DMS79 (cell line): ENCODE results near the gene NRP2.
A peak's percentile ranks its signal among the peaks of the same experiment; 100 is the strongest.

Experiments used
- DNase-seq: peaks from one replicate; lab custom pipeline; 2025; lab: John Stamatoyannopoulos, UW

NRP2 gene

DNA sequence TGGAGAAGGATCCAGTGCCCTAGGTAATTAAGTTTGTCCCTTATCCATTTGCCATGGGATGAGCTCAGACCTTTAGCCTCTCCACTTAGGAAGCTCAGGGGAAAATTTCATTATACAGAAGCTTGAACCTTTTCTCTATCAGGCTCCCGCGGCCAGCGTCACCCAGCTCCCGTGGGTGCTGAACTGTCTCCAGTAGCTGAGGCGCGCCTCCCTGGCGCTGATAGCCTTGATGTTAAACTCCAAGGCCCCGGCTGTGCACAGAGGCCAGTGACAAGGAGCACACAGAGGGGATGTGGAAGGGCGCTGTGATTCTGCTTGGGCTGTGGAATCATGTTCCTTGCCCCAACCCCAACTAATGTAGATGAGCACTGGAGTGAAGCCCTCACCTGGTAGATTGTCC is 50.8 kb downstream of the NRP2 start:
- no peak for DNase-seq

GRCh38 chr2:205733648-205734047 is 51.3 kb downstream of the NRP2 start:
- DNase-seq: no peak

- no peak for DNase-seq
Observed at GRCh38 chr2:205734436-205735037, 52.2 kb downstream of the NRP2 start.

DNA sequence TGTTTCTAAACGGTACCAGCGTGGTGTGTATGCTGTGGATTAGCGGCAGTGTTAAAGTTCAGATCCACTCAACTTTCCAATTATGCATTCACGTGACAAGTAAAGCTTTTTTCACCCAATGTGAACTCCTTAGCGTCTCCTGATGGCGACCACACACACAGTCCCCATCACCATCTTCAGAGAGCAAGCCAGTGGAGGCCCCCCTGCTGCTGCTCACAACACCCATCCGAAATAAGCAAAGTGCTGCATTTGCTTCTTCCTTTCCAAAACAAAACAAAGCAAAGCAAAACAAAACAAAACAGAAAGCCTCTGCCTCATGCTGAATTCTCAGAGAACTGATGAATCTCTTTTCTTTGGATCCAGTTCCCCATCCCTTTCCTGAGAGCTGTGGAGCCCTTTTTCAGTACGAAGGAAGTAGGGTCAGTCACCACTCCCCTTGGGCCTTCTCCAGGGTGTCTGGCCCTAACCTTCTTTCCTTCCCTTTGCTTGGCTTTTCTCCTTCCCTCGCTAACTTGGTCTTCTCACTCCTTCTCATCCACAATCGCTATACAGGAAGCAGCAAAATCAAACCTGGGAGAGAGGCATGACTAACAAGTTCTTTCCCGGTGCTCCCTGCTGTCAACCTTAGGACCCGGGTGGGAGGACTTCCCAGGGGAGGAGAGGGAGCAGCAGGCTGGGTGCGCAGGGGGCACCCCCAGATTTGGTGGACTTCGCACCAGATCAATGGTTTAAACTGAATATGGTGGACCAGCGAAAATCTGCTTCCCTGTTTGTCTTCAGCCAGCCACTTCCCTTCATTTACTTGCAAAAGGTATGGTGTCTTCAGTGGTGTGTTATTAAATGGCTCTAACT is 56.0 kb downstream of the NRP2 start:
- DNase-seq: no peak

DNA sequence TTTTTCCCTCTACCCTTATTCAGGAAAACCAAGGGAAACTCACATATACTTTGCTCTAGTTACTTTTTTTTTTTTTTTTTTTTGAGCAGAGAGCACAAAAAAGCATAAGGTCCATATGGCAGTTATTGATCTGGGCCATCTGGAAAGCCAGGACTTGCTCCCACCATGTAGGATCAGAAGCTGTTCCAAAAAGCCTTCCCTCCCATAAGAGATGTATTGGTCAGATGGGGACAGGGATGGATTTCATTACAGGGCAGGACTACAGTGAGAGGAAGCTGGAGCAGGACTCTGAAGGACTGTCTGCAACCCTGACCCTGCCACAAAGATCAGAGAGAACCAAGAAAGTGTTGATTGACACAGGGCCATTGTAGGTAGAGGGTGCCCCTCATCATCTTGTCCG is 57.3 kb downstream of the NRP2 start:
- DNase-seq: no peak

GRCh38 chr2:205740381-205740780 is 58.1 kb downstream of the NRP2 start:
- no peak for DNase-seq

GRCh38 chr2:205741256-205741978 is 59.1 kb downstream of the NRP2 start:
- no peak for DNase-seq

GRCh38 chr2:205743137-205743536 is 60.8 kb downstream of the NRP2 start:
- DNase-seq: no peak

- DNase-seq: no peak
Observed at GRCh38 chr2:205744074-205744591, 61.8 kb downstream of the NRP2 start.

- no peak for DNase-seq
Observed at GRCh38 chr2:205745661-205746419, 63.5 kb downstream of the NRP2 start.

GRCh38 chr2:205746420-205746785 is 64.1 kb downstream of the NRP2 start:
- DNase-seq: no peak

GRCh38 chr2:205747829-205748386 is 65.6 kb downstream of the NRP2 start:
- no peak for DNase-seq

GRCh38 chr2:205748639-205749038 is 66.3 kb downstream of the NRP2 start:
- DNase-seq: no peak

GRCh38 chr2:205749078-205749477 is 66.8 kb downstream of the NRP2 start:
- no peak for DNase-seq

GRCh38 chr2:205750797-205751196 is 68.5 kb downstream of the NRP2 start:
- no peak for DNase-seq

GRCh38 chr2:205751569-205752031 is 69.3 kb downstream of the NRP2 start:
- no peak for DNase-seq

DNA sequence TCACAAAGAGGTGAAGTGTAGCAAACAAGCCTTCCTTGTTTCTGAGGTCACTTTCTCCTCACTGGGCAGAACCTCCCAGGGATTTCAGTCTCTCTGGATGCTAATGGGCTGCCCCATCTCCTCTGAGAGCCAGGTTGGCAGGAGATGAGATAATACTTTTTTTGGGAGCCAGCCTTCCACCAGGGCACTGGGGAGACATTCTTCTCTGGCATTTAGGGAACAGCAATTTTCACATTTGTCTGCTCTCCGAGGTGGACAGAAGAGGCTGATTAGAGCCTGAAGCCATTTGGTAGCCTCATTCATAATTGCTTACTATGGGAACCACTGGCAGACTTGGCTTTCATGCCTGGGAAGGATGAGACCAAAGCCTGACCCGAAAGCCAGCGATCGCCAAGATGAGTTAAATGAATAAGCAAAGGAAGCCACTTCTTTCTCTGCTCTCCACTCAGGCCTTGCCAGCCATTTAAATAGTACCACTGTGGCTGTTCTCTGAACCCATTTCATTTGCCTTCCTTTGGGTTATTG is 70.1 kb downstream of the NRP2 start:
- DNase-seq: no peak

GRCh38 chr2:205752924-205753323 is 70.6 kb downstream of the NRP2 start:
- no peak for DNase-seq

DNA sequence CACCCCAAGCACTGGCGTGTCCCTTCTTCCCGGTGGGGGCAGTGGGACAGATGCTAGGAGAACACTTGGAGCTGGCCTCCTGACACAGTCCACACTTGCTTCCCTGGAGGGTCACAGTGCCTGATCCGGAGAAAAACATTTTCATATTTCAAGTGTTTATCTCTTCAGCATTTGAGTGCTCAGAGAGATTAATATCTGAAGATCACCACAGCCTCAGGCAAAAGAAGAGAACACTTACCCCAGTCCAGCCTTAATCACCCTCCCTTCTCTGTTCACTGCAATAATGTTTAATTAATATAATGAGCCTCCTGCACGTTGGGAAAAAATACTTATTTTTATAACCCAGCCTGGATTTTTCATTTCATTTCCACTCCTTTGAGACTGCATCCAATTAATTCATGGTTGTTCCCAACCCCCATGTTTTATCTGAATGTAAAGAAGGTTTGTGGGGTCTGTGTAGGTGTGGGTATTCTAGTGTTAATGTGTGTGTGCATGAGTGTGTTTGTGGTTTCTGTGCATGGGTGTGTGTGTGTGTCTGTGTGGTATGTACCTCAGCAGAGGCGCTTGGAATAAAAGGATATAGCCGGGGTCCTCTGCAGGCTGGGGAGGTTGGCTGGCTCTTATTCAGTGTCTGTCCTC is 72.1 kb downstream of the NRP2 start:
- peak; percentile 76 for DNase-seq

GRCh38 chr2:205754924-205755321 is 72.6 kb downstream of the NRP2 start:
- DNase-seq: peak; percentile 53

DNA sequence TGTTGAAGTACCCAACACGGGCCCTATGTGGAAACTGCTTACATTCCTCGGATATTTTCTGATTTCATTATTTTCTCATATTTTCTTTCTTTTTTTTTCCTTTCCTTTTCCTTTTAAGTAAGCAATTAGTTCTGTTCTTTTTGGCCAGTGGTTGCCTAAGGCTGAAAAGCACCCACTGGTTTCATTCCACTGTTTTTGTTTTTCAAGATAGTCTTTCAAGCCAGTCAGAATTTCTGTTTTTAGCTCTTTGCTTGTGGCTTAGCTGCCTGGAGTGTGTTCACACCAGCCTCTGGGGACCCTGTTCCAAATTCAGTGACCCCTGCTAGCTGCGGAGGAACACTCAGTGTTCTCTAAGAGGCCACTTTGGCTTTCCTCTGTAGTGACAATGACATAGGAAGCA is 73.6 kb downstream of the NRP2 start:
- no peak for DNase-seq
